HG03378 (cell line): ENCODE data around the gene NAAA.
"Not testable (repeated sequence)": the region's sequence is repeated elsewhere in the genome, so short reads cannot be mapped to it uniquely, and the experiment has no call there.

Experiments
- ATAC-seq: cut with Tn5 transposase; IDR thresholded peaks from one replicate; pipeline ENCODE4 v1.9.1; 2021; ENCODE audit warnings: mild to moderate bottlenecking, moderate library complexity; ENCODE audit not compliant: unreplicated experiment

The NAAA gene

DNA sequence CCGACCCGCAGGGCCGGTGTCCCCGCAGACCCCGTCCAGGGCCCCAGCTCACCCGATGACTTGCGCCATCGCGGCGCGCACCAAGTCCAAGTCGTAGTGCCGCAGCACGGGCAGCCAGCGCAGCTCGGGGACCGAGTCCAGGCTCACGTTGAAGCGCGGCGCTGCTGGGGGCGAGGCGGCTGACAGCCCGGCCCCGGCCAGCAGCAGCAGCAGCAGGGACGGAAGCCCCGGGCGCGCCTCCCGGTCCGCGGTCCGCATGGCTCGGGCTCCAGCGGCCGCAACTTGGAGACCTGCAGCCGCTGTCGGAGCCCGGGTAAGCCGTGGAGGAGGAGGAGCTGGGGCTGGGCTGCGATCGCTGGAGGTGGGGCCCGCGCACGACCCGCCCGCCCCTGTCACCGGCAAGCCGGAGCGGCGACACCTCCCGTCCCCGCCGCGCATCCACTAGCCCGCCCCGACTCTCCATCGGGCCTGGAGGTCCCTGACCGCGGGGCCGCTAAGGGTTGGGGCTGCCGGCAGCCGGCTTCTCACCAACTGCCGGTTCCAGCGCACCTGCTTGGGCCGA, at the start of gene NAAA:
Gene NAAA (minus strand): TSS at position 322 of the 562 bp plus-strand sequence. CDS start 64 bp downstream, at position 258.
- ATAC-seq, result peak; percentile 58

DNA sequence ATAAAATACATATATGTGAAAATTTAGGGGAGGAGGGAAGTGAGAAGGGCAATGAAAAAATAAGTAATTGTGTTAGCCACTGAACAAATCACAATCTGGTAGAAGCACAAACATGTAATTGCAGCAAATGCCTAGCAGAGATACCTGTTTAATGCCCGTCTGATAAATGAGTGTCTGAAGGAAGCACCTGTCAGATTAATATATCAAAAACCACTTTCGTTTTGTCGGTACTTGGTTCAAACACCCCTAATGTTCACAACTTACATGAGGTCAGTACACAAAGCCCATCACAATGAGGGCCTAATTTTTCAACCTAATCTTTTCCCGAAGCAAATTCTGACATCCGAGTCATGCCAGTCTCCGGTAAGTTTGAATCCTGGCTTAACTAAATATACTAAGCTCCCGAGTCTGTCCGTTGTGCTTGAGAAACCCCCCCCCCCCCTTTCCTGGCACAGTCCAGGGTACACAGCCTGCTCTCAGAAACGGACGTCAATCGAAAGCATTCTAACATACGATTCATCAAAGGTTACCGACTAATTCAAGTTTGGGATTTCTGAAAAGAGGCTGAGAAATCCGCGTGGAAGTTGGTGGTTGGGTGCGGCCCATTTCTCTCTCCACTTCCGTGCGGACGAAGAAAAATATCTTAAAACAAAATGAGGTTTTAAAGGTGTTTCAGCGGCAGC, 49.2 kb upstream of the NAAA start:
- ATAC-seq, result no peak

DNA sequence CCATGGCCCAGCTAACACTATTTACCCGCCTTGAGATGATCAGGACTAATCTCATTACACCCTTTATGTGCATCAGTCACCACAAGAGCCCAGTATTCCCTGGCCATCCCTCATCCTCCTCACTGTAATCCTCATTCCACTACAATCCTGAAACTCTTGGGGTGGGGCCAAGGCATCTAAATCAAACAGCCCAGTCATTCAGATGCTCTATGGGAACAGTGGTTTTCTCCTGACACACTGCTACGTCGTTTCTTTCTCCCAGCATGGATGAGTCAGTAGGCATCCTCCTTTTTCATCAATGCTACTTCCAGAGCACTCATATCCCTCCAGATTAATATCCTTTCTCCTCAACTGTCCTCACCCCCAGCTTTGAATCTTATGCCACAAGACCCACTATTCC, 44.3 kb upstream of the NAAA start:
- ATAC-seq, result no peak

DNA sequence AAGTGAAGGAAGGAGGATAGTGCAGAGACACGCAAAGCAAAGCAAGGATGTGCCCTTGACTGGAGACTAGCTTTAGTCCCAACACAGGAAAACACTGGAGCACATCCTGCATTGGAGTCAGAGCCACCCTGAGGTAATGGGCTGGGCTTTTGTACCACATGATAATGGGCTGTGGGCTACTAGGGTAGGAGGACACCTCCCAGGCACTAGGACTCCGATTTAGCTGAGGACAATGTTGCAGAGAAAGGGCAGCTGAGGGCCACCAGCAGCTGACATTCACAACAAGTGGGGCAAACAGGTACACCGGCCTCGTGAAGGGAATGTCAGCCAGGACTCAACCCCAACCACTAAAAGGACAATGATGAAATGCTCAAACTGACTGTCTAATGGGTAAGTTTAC, 39.8 kb upstream of the NAAA start:
- ATAC-seq, result no peak

DNA sequence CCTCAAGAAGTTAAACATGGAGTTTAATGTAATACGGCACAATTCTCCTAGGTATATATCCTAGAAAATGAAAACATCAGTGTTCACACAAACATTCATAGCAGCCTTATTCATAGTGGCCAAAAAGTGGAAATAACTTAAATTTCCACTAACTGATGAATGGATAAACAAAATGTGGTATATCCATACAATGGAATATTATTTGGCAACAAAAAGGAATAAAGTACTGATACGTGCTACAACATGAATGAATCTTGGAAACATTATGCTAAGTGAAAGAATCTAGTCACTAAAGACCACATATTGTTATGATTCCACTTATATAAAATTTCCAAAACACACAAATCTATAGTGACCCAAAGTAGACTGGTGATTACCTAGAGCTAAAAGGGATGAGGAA, 35.4 kb upstream of the NAAA start:
- no peak for ATAC-seq

DNA sequence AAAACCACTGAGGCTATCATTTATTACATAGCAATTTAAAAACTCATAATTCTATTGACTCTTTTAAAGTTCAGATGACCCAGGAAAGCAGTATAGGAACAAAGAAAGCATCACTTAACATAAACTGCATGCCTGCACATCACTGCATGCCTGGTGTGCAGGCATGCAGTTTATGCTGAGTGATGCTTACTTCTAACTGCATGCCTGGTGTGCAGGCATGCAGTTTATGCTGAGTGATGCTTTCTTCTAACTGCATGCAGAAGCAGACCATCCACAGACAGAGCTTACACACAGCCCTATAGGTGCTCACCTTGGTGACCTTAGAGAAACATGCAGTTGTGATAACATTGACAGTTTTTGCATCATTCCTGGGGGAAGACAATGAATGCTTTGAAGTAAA, 33.0 kb upstream of the NAAA start:
- ATAC-seq, result no peak

DNA sequence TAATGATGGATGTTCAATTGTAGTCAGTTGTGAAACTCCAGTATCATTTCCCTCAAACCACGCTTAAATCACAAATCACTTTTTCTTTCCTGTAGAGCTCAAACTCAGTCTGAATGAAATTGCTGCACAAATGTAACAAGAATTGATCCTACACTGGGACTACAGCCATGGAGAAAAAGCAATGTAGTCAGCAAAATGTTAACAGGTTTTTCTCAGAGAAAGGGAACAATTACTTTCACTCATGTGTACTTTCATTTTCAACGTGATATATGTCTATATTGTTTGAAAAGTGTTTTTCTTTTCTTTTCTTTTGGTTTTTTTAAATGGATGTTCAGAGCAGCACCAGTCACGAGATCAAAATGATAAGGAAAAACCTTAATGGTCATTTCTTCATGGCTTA, 27.3 kb upstream of the NAAA start:
- ATAC-seq, result no peak

DNA sequence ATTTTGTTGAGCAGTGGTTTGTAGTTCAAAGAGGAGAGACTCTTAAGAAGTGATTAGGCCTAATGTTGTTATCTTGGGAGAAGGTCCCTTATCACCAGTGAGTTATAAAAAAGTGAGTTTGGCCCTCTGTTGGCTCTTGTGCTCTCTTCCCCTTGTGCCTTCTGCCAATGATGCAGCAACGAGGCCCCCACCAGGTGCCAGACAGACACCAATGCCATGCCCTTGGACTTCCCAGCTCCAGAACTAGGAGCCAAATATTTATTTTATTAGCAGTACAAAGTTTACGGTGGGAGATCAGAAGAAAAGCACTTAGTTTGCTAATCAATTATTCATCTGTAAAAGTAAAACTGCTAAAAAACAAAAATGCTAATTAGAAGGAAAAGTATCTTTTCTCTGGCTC, 22.7 kb upstream of the NAAA start:
- no peak for ATAC-seq

DNA sequence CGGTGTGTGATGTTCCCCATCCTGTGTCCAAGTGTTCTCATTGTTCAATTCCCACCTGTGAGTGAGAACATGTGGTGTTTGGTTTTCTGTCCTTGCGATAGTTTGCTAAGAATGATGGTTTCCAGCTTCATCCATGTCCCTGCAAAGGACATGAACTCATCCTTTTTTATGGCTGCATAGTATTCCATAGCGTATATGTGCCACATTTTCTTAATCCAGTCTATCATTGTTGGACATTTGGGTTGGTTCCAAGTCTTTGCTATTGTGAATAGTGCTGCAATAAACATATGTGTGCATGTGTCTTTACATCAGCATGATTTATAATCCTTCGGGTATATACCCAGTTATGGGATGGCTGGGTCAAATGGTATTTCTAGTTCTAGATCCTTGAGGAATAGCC, 21.3 kb upstream of the NAAA start:
- ATAC-seq, result not testable (repeated sequence)

DNA sequence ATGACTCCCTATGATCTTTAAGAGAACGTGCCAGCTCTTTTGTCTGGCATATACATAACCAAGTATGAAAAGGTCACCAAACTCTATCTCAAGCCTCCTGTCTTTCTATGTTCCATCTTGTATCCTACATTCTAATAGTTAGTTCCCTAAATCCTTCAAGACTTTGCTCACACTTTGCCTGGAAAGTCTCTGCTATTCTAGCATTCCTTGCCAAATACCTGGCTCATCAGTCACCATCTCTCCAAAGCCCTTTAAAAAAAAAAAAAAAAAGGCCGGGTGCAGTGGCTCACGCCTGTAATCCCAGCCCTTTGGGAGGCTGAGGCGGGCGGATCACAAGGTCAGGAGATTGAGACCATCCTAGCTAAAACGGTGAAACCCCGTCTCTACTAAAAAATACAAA, 17.7 kb upstream of the NAAA start:
- not testable (repeated sequence) for ATAC-seq

DNA sequence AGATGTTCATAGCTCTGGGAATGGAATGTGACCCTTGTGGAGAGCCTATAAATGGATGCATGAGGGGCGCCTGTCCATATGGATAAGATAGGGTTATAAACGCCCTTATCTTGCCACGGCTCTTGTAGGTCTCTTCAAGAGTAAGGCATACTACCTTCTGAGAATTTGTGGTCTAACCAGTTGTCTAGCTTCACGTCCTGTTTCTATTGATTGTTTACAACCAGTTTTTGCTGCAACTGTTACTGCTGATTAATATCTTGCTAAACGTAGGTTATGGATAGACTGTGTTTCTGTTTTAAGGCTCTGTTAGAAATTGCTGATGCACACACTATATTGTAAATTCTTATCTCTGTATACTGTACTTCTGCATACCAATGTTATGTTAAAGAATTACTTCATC, 14.0 kb upstream of the NAAA start:
- not testable (repeated sequence) for ATAC-seq

DNA sequence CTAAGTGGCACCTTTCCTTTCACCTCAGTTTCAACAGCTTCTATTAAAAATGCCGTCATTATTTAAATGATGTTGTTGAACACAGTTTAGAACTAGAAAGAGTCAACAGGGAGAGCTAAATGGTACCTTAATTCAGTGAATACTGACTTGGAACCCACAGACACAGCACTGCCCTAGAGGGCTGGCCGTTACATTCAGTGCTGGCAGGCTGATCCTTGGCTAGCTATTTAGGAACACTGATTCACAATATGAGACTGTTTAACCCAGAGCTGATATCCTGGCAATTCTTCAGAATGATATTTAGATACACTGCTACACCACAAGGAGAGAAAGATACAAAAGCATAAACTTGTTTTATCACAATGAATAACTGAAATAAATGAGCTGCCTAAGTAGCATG, 12.7 kb upstream of the NAAA start:
- no peak for ATAC-seq

DNA sequence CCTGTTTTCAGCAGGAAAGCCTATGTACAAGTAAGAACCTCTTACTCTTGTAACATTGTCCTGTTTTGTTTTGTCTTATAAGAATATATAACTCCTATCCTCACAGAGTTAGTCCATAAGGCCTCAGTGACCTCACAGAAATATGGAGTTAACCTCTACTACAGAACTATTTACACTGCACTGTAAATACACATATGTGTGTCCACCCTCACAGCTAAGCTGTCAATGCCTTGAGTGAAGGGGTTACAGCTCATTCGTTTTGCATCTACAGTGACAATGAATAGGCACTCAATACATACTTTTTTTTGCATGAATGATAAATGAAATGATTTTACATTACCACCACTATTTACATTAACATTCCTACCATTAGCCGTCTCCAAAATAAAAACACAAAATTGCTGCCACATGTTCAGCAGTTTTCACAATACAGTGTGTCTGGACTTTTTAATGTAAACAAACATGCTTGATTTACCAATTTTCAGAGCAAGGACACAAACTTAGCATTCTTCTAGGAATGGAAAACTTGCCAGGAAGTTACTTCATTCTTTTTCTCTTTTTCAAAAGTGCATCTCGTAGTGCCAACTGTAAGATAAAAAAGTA, 9.5 kb upstream of the NAAA start:
- no peak for ATAC-seq

DNA sequence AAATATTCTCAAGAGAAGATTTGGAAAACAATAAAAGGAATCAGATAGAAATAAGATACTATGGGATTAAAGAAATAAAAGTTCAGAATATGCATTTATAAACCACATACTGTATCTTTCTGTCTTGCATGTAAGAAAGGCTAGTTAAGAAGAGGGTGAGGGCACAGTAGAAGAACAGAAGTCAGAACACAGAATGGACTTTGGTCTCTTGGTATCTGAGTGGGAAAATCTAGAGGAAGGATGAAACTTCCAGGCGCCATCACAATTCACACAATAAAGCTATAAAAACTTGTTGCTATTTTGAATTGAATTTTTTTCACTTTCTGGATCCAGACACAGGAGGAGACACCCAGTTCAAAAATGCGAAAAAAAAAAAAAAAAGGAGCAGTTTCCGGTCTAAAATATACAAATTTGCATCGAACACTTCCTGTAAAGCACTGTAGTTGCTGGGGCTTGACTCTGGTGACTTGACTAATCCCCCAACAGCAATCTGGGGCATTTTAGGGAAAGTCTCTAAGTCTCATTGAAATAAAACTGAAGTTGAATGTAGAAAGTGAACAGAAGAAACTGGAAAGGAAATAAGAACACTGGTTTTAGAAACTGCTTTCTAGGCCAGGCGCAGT, 8.1 kb upstream of the NAAA start:
- ATAC-seq, result peak; percentile 76

DNA sequence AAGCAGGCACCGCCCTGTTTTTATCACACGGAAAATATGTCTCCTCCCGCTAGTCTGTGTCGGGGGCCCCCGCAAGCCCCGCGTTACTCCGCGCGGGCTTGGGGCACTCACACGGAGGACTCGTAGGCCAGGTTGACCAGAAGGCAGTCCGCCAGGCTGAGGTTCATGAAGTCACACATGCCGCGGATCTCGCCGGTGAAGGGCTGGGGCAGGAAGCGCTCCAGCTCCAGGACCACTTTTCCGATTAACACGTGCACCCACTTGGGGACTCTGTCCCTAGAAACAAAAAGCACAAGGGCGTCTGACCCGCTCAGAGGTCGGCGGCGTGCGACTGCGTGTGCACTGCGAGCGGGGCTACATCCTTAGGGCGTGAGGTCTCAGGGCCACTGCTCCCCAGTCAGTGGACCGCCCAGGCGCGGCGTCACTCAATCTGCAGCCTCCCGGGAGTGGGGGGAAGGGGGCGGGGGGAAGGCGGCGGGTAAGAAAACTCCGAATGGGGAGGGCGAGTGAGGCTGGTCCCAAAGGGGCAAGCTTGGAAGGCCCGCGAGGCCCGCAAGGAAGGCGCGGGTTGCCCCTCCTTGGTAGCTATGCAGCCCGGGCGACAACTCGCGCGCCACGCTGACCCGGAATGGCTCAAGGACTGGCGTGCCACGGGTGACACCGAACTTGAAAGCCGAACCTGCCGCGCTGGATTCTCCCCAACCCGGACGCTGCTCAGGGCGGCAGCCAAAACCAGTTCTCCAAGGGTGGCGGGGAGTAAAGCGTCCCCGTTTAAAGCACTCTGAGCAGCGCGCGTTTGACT, 722 bp downstream of the NAAA start:
- peak; percentile 52 for ATAC-seq

DNA sequence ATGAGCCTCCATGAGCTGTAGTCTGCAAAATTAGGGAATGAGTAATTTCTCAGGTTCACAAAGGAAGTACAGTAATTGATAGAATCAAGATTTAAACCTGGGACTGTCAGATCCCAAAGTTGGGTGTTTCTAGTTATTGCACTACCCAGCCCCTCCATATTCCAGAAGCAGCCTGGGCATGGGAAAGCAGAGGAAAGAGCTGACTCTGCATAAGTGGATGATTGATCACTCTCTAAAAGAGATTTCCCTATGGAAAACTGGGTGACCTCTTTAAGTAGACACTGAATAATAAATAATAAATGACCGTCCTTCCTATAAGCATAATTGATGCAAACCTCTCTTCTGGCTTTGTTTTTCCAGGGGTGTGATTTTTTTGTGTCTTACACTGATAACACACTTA, 5.2 kb downstream of the NAAA start:
- no peak for ATAC-seq

DNA sequence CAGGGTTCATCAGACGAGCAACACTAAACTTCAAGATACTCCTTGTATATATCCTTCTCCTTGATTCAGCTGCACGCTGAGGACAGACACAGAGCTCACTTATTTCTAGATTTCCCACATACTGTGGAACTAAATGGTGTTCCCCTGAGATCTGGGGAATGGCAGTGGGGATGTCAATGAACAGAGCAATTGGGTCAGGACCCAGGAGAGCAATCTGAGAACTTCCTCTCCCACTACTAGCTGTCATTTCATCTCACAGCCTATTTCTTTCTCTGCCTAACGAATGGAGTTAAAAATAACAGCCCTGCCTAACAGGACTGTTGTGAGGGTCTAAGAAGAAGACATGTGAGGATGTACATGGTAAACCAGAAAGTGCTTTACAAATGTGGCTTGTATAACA, 10.7 kb downstream of the NAAA start:
- no peak for ATAC-seq

DNA sequence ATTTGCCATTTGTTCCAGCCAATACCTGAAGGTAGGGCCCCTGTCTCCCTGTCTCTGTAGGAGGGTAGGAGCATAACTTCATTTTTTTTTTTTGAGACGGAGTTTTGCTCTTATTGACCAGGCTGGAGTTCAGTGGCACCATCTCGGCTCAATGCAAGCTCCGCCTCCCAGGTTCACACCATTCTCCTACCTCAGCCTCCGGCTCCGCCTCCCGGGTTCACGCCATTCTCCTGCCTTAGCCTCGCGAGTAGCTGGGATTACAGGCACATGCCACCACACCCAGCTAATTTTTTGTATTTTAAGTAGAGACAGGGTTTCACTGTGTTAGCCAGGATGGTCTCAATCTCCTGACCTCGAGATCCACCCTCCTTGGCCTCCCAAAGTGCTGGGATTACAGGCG, 15.9 kb downstream of the NAAA start:
- not testable (repeated sequence) for ATAC-seq

DNA sequence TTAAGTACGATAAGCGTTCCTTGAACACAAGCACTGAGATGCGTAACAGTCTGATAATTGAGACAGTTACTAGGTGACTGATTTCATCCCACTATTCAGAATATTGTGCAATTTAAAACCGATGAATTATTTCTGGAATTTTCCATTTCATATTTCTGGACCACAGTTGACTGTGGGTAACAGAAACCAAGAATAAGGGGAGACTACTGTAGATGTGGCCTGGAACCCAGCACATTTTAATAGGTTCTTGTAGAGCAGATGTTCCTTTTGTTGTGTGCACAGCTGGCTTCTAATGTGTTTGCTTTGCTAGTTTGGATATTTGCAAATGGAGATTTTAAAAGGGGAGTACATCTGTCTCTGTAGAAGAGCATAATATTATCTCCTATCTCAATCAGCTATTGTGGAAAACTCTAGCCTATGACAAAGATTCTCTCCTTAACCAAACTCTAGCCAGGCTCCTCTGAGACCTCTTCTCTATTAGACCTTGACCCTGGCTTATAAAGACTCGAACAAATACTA, 16.4 kb downstream of the NAAA start:
- no peak for ATAC-seq

DNA sequence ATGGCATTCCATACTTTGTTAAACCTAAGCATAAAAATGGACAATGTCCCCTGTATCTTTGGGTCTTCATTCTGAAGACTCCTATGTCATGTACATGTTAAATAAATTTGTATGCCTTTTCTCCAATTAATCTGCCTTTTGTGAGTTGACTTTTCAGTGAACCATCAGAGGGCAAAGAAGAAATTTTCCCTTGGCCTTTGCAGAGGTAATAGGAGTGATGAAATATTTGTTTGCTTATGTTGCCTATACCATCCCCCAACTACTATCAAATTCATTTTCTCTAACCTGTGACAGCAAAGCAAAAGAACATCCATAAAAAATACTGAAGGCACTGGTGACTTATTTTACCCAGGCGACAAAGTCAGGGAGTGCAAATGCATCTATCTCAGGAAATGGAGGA, 18.2 kb downstream of the NAAA start:
- ATAC-seq, result no peak

DNA sequence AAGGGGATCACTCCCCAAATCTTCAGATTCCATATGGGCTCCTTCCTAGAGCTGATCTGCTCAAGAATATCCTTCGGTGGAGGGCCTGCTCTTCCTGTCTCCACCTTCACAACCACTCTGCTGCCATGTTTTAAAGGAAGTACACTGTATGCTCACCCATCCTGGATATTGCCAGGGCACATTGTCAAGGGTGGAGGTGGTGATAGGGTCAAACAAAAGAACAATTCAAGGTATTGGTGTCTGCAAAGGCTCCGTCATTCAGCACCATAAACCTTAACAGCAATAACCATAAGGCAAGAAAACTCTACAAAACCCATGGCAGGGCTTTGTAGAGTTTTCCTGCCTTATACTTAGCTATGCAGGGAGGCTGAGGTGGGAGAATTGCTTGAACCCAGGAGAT, 18.9 kb downstream of the NAAA start:
- ATAC-seq, result no peak
